Limb (tissue), 2 donors: Measurements from ENCODE around the gene CAPZA2.

Source experiments
- DNase-seq, 2 donors: peaks; one replicate each; pipeline ENCODE4 v3.0.0-alpha.2; 2016; ENCODE audit errors: extremely low spot score in 2 of 2

The CAPZA2 gene

GRCh38 chr7:116861717-116862116 is 670 bp upstream of the CAPZA2 start:
- DNase-seq, result no peak

- peak; percentile 18 to 72 for DNase-seq
These were observed 724 bp downstream of the CAPZA2 start for GRCh38 chr7:116862951-116863670.

GRCh38 chr7:116863936-116864500 is 1.6 kb downstream of the CAPZA2 start:
- no peak for DNase-seq

- DNase-seq, result no peak
These were observed 8.8 kb downstream of the CAPZA2 start for GRCh38 chr7:116871061-116871700.

GRCh38 chr7:116872026-116872425 is 9.6 kb downstream of the CAPZA2 start:
- no peak for DNase-seq

- DNase-seq, result no peak
These were observed 11.2 kb downstream of the CAPZA2 start for GRCh38 chr7:116873619-116874018.

GRCh38 chr7:116876664-116877442 is 14.5 kb downstream of the CAPZA2 start:
- DNase-seq, result no peak

GRCh38 chr7:116877443-116878217 is 15.2 kb downstream of the CAPZA2 start:
- DNase-seq, result no peak

GRCh38 chr7:116884691-116885090 is 22.3 kb downstream of the CAPZA2 start:
- DNase-seq, result no peak

GRCh38 chr7:116885724-116886123 is 23.3 kb downstream of the CAPZA2 start:
- DNase-seq, result no peak

- DNase-seq, result no peak
These were observed 24.3 kb downstream of the CAPZA2 start for GRCh38 chr7:116886543-116887156.

GRCh38 chr7:116888895-116889294 is 26.5 kb downstream of the CAPZA2 start:
- peak in 1 of 2 donors; percentile 6 for DNase-seq

- DNase-seq, result no peak
These were observed 33.5 kb downstream of the CAPZA2 start for GRCh38 chr7:116895849-116896248.

- DNase-seq, result no peak
These were observed 35.3 kb downstream of the CAPZA2 start for GRCh38 chr7:116897661-116898060.

GRCh38 chr7:116899308-116899707 is 36.9 kb downstream of the CAPZA2 start:
- no peak for DNase-seq

GRCh38 chr7:116901143-116901542 is 38.8 kb downstream of the CAPZA2 start:
- no peak for DNase-seq

GRCh38 chr7:116902867-116903266 is 40.5 kb downstream of the CAPZA2 start:
- no peak for DNase-seq

- no peak for DNase-seq
These were observed 44.0 kb downstream of the CAPZA2 start for GRCh38 chr7:116906391-116906790.

GRCh38 chr7:116910383-116910782 is 48.0 kb downstream of the CAPZA2 start:
- DNase-seq, result no peak

GRCh38 chr7:116911801-116912200 is 49.4 kb downstream of the CAPZA2 start:
- no peak for DNase-seq
